ENCODE data around the gene CHCHD6.

GRCh38 chr3:126925411-126926171, 221.6 kb downstream of the CHCHD6 start:
- TF ChIP-seq CTCF (IDR thresholded peaks at IDR 0.05): no peak
- no peak for TF ChIP-seq POLR2A (IDR thresholded peaks at IDR 0.05)
